NCI-H2107 treated with DMSO at 0.1 percent for 48 hours (cell line): ENCODE measurements around the gene DAAM1.

Experiments used
- DNase-seq: peaks from one replicate; lab custom pipeline; 2025; ENCODE audit not compliant: unreplicated experiment; lab: John Stamatoyannopoulos, UW

Gene DAAM1

DNA sequence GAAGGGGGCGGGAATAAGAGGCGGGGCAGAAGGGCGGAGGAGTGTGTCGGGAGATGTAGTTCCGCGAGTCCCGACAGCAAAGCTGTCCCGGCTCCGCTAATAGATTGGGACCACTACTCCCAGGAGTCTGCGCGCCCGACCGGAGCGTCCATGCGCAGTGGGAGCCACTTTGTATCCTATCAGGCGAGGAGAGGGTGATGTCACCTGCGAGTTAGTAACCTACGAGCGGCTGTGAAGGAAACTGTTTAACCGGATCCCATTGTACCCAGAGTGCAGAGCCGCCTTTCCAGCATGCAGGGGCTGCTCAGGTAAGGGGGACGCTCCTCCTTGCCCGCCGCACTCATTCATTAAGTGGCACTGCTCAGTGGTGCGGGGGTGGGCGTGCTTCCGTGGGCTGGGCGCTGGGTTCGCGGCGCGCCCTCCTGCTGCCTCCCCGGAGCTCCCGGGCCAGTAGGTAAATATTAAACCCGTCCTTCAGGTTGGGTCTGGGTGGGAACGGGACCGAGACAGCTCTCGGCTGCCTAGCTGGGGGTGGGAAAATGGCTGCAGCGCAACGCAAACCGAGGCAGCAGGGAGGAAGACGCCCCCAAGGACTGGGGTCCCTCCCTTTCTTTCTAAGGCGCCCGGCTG lies at the start of gene DAAM1:
DAAM1 (plus strand) TSS at position 207 of the 630 bp plus-strand sequence. CDS start 74,811 bp downstream, outside the sequence.
- DNase-seq = peak; percentile 100

DNA sequence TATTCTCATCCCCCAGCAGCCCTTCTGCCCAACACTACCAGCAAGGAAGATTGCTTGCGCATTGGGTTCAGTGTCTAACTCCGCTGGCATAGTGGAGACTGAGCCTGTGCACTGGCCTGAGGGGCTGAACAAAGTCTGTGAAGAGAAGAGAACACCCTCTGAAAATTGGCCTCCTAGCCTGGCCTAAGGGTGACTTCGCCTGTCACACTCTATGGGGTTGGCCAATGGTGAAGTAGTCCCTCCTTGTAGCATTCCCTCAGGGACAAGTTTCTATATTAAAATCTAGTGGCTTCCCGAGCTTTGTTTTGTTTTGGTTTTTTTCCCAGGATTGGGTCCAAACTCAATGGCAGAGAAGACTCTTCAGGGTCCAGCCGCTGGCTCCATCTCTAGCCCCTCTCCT lies 49.1 kb upstream of the DAAM1 start:
- DNase-seq = no peak

DNA sequence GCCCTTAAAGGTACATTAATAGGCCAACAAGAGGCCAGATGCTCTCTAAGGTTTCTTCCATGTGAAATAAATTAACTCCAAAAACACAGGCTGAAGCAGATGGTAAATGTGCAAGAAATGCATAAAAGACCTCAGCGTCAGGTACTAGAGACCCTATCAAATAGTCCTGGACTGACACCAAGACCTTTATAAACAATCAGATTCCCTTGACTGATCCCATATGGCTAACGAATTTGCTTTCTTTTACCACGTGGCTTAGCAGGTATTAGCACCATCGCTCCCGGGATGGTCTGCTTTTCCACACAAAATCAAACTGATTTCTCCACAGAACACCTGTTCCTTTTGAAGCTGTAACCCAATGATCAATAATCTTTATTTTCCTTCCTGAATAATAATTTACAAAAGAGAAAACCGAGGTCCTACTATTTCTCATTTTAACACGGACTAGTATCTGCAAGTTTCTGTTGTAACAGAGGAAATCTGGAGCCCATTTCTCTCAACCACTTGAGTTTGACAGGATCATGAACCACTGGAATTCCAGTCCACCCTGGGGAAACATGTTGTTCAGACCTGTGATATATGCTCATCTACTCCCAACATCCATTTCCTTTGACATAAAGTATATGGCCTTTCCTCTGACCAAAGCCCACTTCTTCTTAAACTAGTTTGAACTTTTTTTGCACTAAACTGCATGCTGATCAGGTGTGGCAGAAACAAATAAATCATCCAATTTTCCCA lies 48.2 kb upstream of the DAAM1 start:
- no peak for DNase-seq

DNA sequence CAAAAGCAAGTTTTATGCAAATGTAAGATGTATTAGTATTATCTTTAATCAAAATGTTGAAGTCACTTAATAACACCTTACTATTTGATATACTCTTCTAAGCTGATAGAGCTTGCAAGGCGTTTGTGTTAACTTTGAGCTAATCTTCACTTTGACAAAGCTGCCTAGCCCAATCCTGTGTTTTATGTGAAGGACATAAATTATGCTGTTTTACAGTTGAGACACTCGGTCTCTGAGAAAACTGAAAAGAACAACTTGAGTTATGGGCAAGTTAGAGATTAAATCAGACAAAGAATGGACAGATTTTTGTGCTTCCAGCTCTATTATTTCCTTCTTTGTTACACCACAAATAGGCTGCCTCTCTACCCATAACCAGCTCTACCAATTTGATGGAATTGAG lies 42.0 kb upstream of the DAAM1 start:
- DNase-seq = no peak

DNA sequence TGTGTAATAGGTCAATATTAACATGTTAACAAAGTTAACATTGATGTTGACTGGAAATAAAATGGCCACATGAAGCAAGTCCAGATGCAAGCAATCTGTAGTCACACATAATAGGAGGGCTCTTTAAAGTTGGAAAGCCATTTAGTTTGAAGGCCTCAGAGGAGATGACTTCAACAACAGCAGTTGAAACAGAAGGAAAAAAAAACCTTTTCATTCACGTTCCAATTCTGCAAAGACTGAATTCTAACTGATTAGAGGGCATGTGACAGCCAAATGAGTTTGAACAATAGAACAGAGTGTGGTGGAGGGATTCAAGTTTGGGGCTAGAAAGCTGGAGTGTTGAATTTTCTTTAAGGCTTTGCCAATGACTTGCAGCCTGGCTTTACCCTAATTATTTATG lies 41.5 kb upstream of the DAAM1 start:
- no peak for DNase-seq

DNA sequence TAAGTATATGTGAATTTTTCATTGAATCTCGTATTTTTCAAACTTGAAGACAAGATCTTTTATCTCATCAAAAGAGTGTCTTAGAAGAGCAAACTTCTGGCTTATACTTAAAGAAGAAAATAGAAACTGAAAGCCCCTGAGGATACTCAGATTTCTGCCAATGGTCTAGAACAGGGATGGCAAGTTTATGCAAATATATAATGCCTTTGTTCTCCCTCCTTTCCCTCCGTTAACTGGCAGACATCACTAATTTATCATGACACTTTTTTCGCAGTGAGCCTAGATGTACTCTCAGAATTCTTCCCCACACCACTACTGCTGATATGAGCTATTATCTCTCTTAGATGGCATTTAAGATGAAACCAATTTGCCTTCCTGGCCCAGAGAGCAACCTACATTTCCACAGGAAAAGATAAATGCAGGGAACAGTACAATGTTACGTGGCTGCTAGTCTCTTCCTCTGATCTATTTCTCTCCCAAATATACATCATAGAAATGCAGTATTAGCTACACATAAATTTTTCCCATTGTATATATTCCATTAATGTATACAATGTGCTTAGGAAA lies 40.0 kb upstream of the DAAM1 start:
- no peak for DNase-seq

DNA sequence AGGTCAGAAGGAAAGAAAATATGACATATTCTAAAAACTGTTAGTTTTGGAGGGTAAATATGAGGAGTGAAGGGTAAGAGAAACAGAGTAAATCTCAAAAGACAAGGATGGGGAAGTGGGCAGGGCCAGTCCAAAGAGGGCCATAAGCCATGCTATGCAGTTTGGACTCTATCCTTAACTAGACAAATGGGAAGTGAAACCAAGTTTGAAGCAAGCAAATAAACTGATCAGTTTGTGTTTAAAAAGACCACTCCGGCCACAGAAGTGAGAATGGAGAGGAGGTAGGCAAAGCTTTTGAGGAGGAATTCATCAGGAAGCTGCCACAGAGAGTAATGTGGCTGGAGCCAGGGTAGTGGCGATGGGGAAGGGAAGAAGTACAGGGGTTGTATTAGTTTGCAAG lies 37.5 kb upstream of the DAAM1 start:
- DNase-seq = no peak

DNA sequence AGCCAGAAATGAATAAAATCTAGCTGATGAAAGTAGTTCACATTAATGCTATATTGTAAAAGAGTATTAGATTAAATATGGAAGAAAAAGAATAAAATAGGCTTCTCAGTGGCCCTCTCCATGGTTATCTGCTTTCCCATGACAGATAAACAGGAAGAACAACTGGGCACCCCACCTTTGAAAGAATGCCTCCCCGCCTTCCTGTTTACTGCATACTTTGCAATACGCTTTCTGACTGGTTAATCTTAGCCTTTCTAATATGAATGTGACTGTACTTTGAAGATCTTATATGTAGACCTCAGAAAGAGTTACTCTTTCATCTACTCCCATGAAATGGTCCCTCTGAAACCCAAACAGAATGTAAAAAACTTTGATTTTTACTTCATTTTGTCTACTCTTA lies 34.1 kb upstream of the DAAM1 start:
- DNase-seq = no peak

DNA sequence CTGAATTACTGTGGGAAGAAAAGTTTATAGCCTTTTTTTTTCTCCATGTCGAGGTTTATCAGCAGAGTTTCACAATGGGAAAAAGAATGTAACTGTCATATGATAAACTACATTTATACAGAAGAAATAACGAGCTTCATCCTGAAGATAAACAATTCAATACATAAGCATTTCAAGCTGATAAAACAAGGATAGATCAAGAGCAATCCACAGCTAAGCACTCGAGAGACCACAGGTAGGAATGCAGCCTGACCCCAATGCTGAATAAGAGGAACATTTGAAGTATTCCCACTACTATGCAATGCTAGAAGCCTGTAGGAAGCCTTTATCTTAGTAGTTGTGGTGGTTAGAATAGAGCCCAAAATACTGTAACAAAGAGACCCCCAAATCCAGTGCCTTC lies 32.6 kb upstream of the DAAM1 start:
- DNase-seq = no peak

DNA sequence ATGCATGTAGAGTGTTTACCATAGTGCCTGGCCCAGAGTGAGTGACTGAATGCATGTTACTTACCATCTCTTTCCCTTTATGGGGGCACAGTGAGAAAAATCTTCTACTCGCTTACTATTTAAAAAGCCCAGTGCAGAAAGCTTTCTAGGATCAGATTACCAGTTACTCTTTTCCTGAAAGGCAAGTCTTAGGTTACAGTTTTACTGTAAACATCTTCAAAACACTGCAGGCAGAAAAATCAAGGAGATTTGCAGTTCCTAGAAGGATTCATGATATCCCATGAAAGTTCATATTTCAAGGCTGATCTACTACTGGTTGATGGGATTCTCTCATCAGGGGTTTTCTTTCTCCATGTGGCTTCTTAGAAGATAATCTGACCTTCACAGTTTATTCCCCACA lies 29.3 kb upstream of the DAAM1 start:
- peak; percentile 97 for DNase-seq

DNA sequence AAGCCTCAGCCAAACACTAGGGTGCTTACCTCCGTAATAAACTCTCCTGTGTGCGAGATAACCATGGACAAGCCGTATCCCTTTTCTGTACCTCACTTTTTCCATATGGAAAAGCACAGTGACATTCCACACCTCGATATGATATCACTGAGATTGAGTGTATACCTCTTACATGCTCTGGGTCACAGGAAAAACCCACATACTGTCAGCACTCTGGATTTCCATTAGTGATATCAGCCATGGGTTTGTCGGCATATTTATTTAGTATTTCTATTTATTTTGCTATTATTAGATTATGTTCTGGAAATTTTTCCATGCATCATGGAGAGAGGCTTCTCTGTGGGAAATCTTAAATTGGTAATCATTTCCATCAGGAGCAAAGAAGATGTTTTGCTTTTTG lies 28.0 kb upstream of the DAAM1 start:
- DNase-seq = no peak

DNA sequence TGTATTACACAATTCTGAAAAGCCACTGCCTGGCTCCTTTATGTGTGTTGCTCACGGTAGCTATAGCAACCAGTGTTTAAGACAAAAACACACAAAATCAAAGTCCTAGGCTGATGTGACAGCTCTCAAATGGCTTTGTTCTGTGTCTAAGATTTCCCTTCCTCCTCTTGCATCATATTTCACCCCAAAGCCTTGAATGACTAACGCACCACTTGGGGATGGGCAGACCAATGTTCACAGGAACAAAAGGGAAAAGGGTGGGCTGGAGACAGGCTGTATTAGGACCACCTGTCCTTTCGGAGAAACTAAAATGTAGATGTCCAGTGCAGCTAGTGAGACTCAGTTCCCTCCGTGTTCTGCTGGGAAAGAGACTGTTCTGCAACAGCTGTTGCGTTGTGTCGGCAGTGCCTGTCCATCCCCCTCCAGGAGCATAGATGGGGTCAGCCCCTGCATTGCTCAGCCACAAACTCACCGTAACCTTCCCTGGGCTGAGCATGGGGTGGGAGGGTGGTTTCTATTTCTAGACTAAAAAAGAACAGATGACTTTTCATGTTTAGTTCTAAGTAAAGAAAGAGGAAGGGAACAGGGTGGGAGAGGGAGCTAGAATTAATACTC lies 26.8 kb upstream of the DAAM1 start:
- DNase-seq = peak; percentile 56

DNA sequence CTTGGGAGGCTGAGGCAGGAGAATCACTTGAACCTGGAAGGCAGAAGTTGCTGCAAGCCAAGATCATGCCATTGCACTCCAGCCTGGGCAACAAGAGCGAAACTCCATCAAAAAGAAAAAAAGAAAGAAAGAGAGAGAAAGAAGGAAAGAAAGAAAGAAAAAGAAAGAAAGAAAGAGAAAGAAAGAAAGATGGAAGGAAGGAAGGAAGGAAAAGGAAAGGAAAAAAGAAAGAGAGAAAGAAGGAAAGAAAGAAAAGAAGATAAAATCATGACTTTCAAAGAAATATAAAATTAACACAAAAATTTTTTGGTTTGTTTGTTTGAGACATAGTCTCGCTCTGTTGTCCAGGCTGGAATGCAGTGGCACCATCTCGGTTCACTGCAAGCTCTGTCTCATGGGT lies 22.2 kb upstream of the DAAM1 start:
- no peak for DNase-seq

DNA sequence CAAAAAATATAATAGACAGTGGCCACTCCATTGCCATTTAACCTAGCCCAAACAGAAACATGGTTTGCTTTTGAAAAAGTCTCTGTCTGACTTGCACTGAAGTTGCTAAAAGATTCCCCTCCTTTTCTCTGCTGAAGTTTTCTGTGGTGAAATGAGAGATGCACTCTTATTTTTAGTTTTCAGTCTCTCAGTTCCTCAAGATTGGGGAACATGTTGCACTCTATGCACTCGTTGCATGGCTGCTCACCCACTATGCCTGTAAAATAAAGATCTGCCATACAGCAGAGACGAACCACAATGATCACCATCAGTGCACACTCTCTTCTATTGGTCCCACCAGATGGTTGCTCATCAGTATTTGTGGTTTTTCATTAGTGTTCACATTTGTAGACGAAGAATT lies 13.1 kb upstream of the DAAM1 start:
- no peak for DNase-seq

DNA sequence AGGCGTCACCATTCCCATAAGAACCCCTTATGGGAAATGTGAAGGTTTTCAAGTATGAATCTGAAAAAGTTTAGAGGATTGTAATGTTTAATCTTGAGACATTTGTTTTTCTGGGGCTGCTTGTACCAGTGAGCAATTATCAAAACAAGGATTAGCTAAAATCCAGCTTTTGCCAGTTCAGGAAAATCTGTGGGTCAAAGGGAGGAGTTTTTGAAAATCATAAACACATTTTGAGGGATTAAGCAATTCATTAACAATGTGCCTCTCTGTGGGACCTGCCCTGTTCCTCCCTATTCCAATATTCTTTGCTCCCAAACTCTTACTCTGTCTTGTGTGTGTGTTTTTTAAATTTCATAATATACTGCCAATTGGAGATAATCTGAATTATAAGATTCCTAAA lies 11.7 kb upstream of the DAAM1 start:
- no peak for DNase-seq

DNA sequence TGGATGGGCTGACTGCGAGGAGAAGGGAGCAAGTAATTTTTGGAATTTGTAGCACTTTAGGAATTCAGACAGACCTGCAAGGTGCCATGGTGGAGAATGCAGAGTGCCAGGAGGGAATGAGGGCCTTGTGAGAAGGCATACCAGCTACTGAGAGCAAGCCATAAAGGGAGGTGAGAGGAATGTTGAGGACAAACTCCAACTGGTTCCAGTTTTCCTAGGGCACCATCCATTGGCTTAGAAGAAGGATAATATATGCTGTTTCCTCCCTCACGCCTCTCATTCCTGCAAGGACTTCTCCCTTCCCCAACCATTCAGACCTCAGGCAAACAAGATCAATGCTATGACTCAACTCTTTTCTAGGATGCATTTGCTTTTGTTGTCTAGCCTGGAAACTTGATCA lies 11.2 kb upstream of the DAAM1 start:
- no peak for DNase-seq

DNA sequence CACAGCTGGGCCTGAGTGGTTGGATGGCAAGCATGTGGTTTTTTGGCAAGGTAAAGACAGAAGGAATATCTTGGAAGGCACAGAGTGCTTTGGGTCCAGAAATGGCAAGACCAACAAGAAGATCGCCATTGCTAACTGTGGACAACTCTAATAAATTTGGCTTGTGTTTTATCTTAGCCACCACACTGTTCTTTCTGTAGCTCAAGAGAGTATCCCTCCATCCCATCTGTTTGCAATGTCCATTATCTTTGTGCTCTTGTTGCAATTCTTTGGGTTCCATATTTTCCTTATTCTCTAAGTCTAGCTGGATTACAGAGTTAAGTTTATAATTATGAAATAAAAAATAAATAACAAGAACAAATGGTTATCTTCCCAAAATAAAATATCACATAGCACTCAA lies 6.7 kb upstream of the DAAM1 start:
- no peak for DNase-seq

DNA sequence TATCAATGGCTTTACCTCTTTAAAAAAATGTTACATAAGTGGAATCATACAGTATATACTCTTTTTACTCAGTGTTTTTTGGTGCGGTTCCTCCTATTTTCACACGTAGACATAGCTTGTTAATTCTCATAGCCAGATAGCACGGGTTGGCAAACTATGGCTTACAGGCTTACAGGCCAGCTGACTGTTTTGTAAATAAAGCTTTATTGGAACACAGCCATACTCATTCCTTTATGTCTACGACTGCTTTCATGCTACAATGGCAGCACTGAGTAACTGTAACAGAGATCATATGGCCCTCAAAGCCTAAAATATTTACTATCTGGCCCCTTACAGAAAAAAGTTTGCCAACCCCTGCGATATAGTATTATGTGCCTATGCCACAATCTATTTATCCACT lies 5.8 kb upstream of the DAAM1 start:
- DNase-seq = no peak

DNA sequence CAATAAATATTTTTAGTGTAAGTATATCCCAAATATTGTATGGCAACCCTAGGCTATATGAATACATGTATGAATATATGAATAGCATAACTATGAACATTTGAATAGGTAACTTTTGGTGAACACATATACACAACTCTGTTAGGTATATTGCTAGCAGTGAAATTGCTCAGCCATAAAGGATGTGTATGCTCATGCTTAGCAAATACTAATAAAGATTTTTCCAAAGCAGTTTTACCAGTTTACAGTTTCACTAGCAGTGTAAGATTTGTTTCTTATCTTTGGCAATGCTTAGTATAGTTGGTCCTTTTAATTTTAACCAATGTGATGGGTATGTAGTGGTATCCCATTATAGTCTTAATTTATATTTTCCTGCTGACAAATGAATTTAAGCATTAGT lies 5.3 kb upstream of the DAAM1 start:
- DNase-seq = no peak

DNA sequence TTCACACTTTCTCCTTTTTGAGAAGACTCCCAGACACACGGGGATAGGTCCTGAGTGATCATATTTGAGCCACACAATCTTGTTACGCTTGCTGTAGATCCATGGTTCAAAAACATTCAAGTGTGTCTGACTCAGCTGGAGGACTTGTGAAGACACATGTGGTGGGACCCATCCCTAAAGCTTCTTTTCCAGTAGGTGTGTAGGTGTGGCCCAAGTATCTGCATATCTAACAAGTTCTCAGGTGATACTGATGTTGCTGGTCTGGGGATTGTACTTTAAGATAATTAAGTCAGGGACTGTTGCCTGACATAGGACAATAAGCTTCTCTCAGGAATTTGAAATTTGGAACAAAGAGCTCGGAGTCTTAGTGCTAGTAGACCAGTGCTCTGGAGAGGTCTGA lies 4.1 kb upstream of the DAAM1 start:
- DNase-seq = no peak

DNA sequence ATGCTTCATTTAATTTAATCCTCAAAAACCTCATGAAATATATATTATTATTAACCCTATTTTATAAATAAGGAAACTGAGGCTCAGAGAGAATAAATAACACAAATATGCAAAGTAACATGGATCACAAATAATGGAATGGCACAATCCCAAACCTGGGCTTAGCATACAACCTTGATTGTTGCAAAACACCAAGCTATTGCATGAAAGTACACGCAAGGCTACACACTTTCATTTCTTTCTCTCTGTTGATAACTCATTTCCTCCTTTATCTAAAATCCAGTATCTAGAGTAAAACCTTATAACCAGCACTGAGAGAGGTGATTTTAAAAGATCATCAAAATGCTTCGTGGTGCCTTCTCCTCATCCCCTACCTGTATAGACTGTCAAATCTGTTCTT lies 2.8 kb upstream of the DAAM1 start:
- DNase-seq = no peak

DNA sequence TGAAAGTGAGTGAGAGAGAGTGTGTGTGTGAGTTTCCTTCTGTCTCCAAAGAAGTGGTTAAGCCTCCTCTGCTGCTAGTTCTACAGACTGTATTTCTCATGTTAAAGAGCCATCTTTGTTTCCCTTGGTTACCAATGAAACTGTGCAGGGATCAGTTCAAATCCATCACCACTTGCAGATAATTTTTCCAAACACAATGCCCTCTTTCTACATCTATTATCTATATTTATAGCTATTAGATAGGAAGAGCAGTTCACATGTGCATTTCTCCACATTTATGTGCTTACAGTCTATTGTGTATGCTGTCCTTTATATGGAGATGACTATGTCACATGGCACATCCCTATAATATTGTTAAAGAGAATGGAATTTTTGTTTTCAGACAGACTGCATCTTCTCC lies 2.2 kb upstream of the DAAM1 start:
- DNase-seq = no peak
